Smooth muscle cell (in vitro differentiated cells): ENCODE data around the gene DSCAML1. TPM values are rescaled to one million over a fixed set of nuclear protein-coding genes. Genes with fewer than 3 reads are reported as not detected.

Experiments used
- DNase-seq: peaks from one replicate; lab custom pipeline; 2025; ENCODE audit not compliant: unreplicated experiment; lab: John Stamatoyannopoulos, UW
- H2AFZ ChIP-seq: fragments of 200-600 bp; sonication (generic); 2 replicates; pipeline ENCODE4 v1.6.0; 2016; ENCODE audit warnings: antibody characterized with exemption, low read depth, mild to moderate bottlenecking
- H3F3A ChIP-seq: fragments of 200-600 bp; sonication (generic); 2 replicates; pipeline ENCODE4 v1.6.0; 2017; ENCODE audit warnings: antibody characterized with exemption, low read depth
- H3K27ac ChIP-seq: fragments of 200-600 bp; sonication (generic); 2 replicates; pipeline ENCODE4 v1.5.1; 2016; ENCODE audit warnings: low read depth, mild to moderate bottlenecking
- H3K27me3 ChIP-seq: fragments of 200-600 bp; sonication (generic); 2 replicates; pipeline ENCODE4 v1.6.1; 2016; ENCODE audit warnings: low read depth, mild to moderate bottlenecking
- H3K36me3 ChIP-seq: fragments of 200-600 bp; sonication (generic); 2 replicates; pipeline ENCODE4 v1.5.1; 2016; ENCODE audit warnings: low read depth
- H3K4me1 ChIP-seq: fragments of 200-600 bp; sonication (generic); 2 replicates; pipeline ENCODE4 v1.5.1; 2016; ENCODE audit warnings: low read depth
- H3K4me2 ChIP-seq: fragments of 200-600 bp; sonication (generic); 2 replicates; pipeline ENCODE4 v1.6.0; 2016; ENCODE audit warnings: mild to moderate bottlenecking
- H3K4me3 ChIP-seq: fragments of 200-600 bp; sonication (generic); 2 replicates; pipeline ENCODE4 v1.5.1; 2016; ENCODE audit warnings: mild to moderate bottlenecking
- H3K79me2 ChIP-seq: fragments of 200-600 bp; sonication (generic); 2 replicates; pipeline ENCODE4 v1.6.0; 2016; ENCODE audit warnings: low read depth, mild to moderate bottlenecking
- H3K9ac ChIP-seq: fragments of 200-600 bp; sonication (generic); 2 replicates; pipeline ENCODE4 v1.6.0; 2016; ENCODE audit warnings: low read depth
- H3K9me3 ChIP-seq: fragments of 200-600 bp; sonication (generic); replicated peaks from 2 replicates; pipeline ENCODE4 v1.5.1; 2016; ENCODE audit warnings: low read depth
- H4K20me1 ChIP-seq: fragments of 200-600 bp; sonication (generic); 2 replicates; pipeline ENCODE4 v1.6.0; 2016; ENCODE audit warnings: low read depth
- CTCF ChIP-seq: fragments of 200-600 bp; sonication (generic); IDR thresholded peaks from 2 replicates; pipeline ENCODE4 v1.5.1; 2017; ENCODE audit warnings: borderline replicate concordance, mild to moderate bottlenecking, antibody characterized with exemption; ENCODE audit not compliant: insufficient read depth, poor library complexity, severe bottlenecking
- WGBS: methylation state at CpG from one replicate; pipeline ENCODE4 v1.1.7; 2016; ENCODE audit warnings: low lambda C conversion rate; 5-methylcytosine and 5-hydroxymethylcytosine counted together
- polyA plus RNA-seq: library from polyadenylated mRNA; unstranded; fragments of >200 nt; fragmentation: Nextera tagmentation; extraction: Ambion mirVana; gene quantifications from 2 replicates; pipeline ENCODE4 v1.2.1, GENCODE V29; 2016
- total RNA-seq: library from RNA; depleted of rRNA; stranded (reverse); fragments of >200 nt; gene quantifications from 2 replicates; pipeline ENCODE4 v1.2.3, GENCODE V29; 2014

Gene DSCAML1
- total and polyA plus RNA-seq, 2 experiments from 2014 or later: 0.22 TPM; not detected in 1

GRCh38 chr11:117411736-117412135, 385.3 kb downstream of the DSCAML1 start:
- no peaks in the 10 kb centered on the region for H3K4me1 ChIP-seq
- H3K9me3 ChIP-seq: no peaks in the 10 kb centered on the region
- DNase-seq: no peak
- H3K27ac ChIP-seq: no peak overlapping the region
- no peak overlapping the region for H2AFZ ChIP-seq
- H3K4me2 ChIP-seq: no peak overlapping the region
- no peak overlapping the region for H3K9ac ChIP-seq
- TF ChIP-seq CTCF: no peak
- no peaks in the 10 kb centered on the region for H3K79me2 ChIP-seq
- H3K4me3 ChIP-seq: no peak overlapping the region
- no peaks in the 10 kb centered on the region for H3K36me3 ChIP-seq
- no peaks in the 10 kb centered on the region for H3F3A ChIP-seq
- H3K27me3 ChIP-seq: peaks cover 2% of the 10 kb centered on the region
- H4K20me1 ChIP-seq: no peaks in the 10 kb centered on the region
- 75% methylated on average over 10 of the region's 10 CpGs for WGBS

GRCh38 chr11:117410861-117411710, 385.9 kb downstream of the DSCAML1 start:
- H3K36me3 ChIP-seq: peaks cover 4% of the 10 kb centered on the region
- no peaks in the 10 kb centered on the region for H3F3A ChIP-seq
- 84% methylated on average over 13 of the region's 14 CpGs for WGBS
- DNase-seq: no peak
- no peaks in the 10 kb centered on the region for H3K27me3 ChIP-seq
- peaks cover 2% of the 10 kb centered on the region for H3K9me3 ChIP-seq
- no peak overlapping the region for H3K27ac ChIP-seq
- H3K79me2 ChIP-seq: no peaks in the 10 kb centered on the region
- no peak overlapping the region for H3K4me2 ChIP-seq
- no peaks in the 10 kb centered on the region for H3K4me1 ChIP-seq
- no peak overlapping the region for H2AFZ ChIP-seq
- no peak for TF ChIP-seq CTCF
- no peaks in the 10 kb centered on the region for H4K20me1 ChIP-seq
- no peak overlapping the region for H3K9ac ChIP-seq
- H3K4me3 ChIP-seq: no peak overlapping the region

- 89% methylated on average over 1 of the region's 1 CpG for WGBS
- no peak for TF ChIP-seq CTCF
- Histone ChIP-seq H3K79me2 (no peaks in the 10 kb centered on the region), H3K4me2 (no peak overlapping the region), H3K36me3 (peaks cover 11% of the 10 kb centered on the region), H3K27ac (no peak overlapping the region), H3K4me3 (no peak overlapping the region), H3K9me3 (peaks cover 10% of the 10 kb centered on the region), H3K4me1 (no peaks in the 10 kb centered on the region), H3K9ac (no peak overlapping the region), H3F3A (no peaks in the 10 kb centered on the region), H4K20me1 (no peaks in the 10 kb centered on the region), H3K27me3 (no peaks in the 10 kb centered on the region), H2AFZ (no peak overlapping the region)
- DNase-seq: no peak
These were observed 386.8 kb downstream of the DSCAML1 start for GRCh38 chr11:117410238-117410637.

GRCh38 chr11:117409511-117409910, 387.5 kb downstream of the DSCAML1 start:
- Histone ChIP-seq H3F3A (no peaks in the 10 kb centered on the region), H3K27me3 (no peaks in the 10 kb centered on the region), H3K4me3 (no peak overlapping the region), H3K36me3 (peaks cover 11% of the 10 kb centered on the region), H3K79me2 (no peaks in the 10 kb centered on the region), H3K4me2 (no peak overlapping the region), H3K4me1 (no peaks in the 10 kb centered on the region), H4K20me1 (no peaks in the 10 kb centered on the region), H2AFZ (no peak overlapping the region), H3K9ac (no peak overlapping the region), H3K27ac (no peak overlapping the region), H3K9me3 (peaks cover 10% of the 10 kb centered on the region)
- no peak for DNase-seq
- 98% methylated on average over 8 of the region's 12 CpGs for WGBS
- TF ChIP-seq CTCF: no peak
